IMR-90 (cell line): ENCODE data around the gene MEIS1. TPM values are rescaled to one million over a fixed set of nuclear protein-coding genes. Genes with fewer than 3 reads are reported as not detected.

Experiments
- ATAC-seq: fragments of 200-7000 bp; cut with Tn5 transposase; 2 replicates; pipeline ENCODE4 v1.9.1; 2020; ENCODE audit warnings: low read depth, mild to moderate bottlenecking, moderate library complexity
- BruUV-seq: library from RNA; stranded (reverse); fragments of 400-500 nt; replicated peaks from 2 replicates; lab custom pipeline; 2021; lab: Mats Ljungman, UMichigan
- CTCF ChIA-PET: fragments of 300-600 bp; formaldehyde crosslinking; extraction: SDS; loops from one replicate; lab custom pipeline; 2021; ENCODE audit warnings: antibody characterized with exemption; lab: Yijun Ruan, JAX
- POLR2A ChIA-PET: fragments of 300-600 bp; sonication (Branson Sonifier 250); formaldehyde crosslinking; loops from one replicate; lab custom pipeline; 2022; ENCODE audit warnings: antibody characterized with exemption; ENCODE audit not compliant: unreplicated experiment; lab: Charles Lee
- DNase-seq: peaks from one replicate; pipeline ENCODE4 v3.0.0; 2013
- H2AFZ ChIP-seq: replicated peaks from 2 replicates; pipeline ENCODE3; 2013; ENCODE audit warnings: low read length, mild to moderate bottlenecking; ENCODE audit not compliant: poor library complexity
- H2AK5ac ChIP-seq: 2 replicates; pipeline ENCODE4 v1.6.1; 2013; ENCODE audit warnings: low read depth, low read length, inconsistent platforms
- H2AK9ac ChIP-seq: replicated peaks from 2 replicates; pipeline ENCODE3; 2013; ENCODE audit warnings: mild to moderate bottlenecking, low read depth, low read length, moderate library complexity; ENCODE audit not compliant: poor library complexity
- H2BK120ac ChIP-seq: 2 replicates; pipeline ENCODE4 v1.6.1; 2013; ENCODE audit warnings: low read depth, low read length, inconsistent platforms
- H2BK15ac ChIP-seq: 3 replicates; pipeline ENCODE4 v1.6.1; 2013; ENCODE audit warnings: low read depth, low read length, inconsistent platforms
- H2BK20ac ChIP-seq: 2 replicates; pipeline ENCODE4 v1.6.1; 2013; ENCODE audit warnings: low read depth, mild to moderate bottlenecking, inconsistent platforms, low read length, moderate library complexity
- H2BK5ac ChIP-seq: 2 replicates; pipeline ENCODE4 v1.6.1; 2013; ENCODE audit warnings: mild to moderate bottlenecking, low read depth, low read length, inconsistent platforms; ENCODE audit not compliant: poor library complexity, severe bottlenecking
- H3K14ac ChIP-seq: replicated peaks from 2 replicates; pipeline ENCODE4 v1.6.1; 2013; ENCODE audit warnings: low read depth, low read length, inconsistent platforms
- H3K18ac ChIP-seq: 2 replicates; pipeline ENCODE4 v1.6.1; 2013; ENCODE audit warnings: low read depth, low read length, control low read depth
- H3K23ac ChIP-seq: 2 replicates; pipeline ENCODE4 v1.6.1; 2013; ENCODE audit warnings: low read depth, low read length, inconsistent platforms
- H3K27ac ChIP-seq: 2 replicates; pipeline ENCODE4 v1.5.1; 2013; ENCODE audit warnings: mild to moderate bottlenecking, control low read depth, low read length; ENCODE audit not compliant: insufficient read depth
- H3K27me3 ChIP-seq: 2 replicates; pipeline ENCODE4 v1.6.1; 2013; ENCODE audit warnings: low read length; ENCODE audit not compliant: control insufficient read depth, insufficient read depth
- H3K36me3 ChIP-seq: 2 replicates; pipeline ENCODE4 v1.6.1; 2013; ENCODE audit warnings: low read length, mixed read lengths; ENCODE audit not compliant: control insufficient read depth, insufficient read depth
- H3K4ac ChIP-seq: 2 replicates; pipeline ENCODE4 v1.6.1; 2013; ENCODE audit warnings: low read depth, low read length, inconsistent platforms
- H3K4me1 ChIP-seq: 2 replicates; pipeline ENCODE4 v1.6.1; 2013; ENCODE audit warnings: low read length, mixed read lengths; ENCODE audit not compliant: control insufficient read depth, insufficient read depth
- H3K4me2 ChIP-seq: 2 replicates; pipeline ENCODE4 v1.6.1; 2013; ENCODE audit warnings: low read depth, mild to moderate bottlenecking, control low read depth, low read length, moderate library complexity
- H3K4me3 ChIP-seq: 2 replicates; pipeline ENCODE4 v1.5.1; 2013; ENCODE audit warnings: low read depth, mild to moderate bottlenecking, control low read depth, low read length, moderate library complexity; ENCODE audit not compliant: insufficient read depth
- H3K56ac ChIP-seq: 2 replicates; pipeline ENCODE4 v1.6.1; 2013; ENCODE audit warnings: low read length, inconsistent platforms; ENCODE audit not compliant: insufficient read depth; ENCODE audit errors: extremely low read depth
- H3K79me1 ChIP-seq, 2 experiments: 2 replicates each; pipeline ENCODE4 v1.6.1; 2013; ENCODE audit warnings: low read length in 2 of 2, inconsistent platforms in 1 of 2, low read depth in 1 of 2
- H3K9ac ChIP-seq: 2 replicates; pipeline ENCODE4 v1.6.1; 2013; ENCODE audit warnings: low read depth, low read length, control low read depth
- H3K9me1 ChIP-seq: 2 replicates; pipeline ENCODE4 v1.6.1; 2013; ENCODE audit warnings: low read length, inconsistent platforms; ENCODE audit not compliant: insufficient read depth
- H3K9me3 ChIP-seq: 2 replicates; pipeline ENCODE4 v1.6.1; 2013; ENCODE audit warnings: low read length; ENCODE audit not compliant: control insufficient read depth, insufficient read depth
- H4K20me1 ChIP-seq: 2 replicates; pipeline ENCODE4 v1.6.1; 2013; ENCODE audit warnings: low read length, inconsistent platforms; ENCODE audit not compliant: insufficient read depth
- H4K5ac ChIP-seq: 2 replicates; pipeline ENCODE4 v1.6.1; 2013; ENCODE audit warnings: mild to moderate bottlenecking, low read depth, low read length, control low read depth
- H4K8ac ChIP-seq, 2 experiments: 2 replicates each; pipeline ENCODE4 v1.6.1; 2013; ENCODE audit warnings: low read depth in 2 of 2, low read length in 2 of 2, control low read depth in 1 of 2, inconsistent platforms in 1 of 2
- H4K91ac ChIP-seq: 2 replicates; pipeline ENCODE4 v1.6.1; 2013; ENCODE audit warnings: low read depth, low read length, inconsistent platforms; ENCODE audit not compliant: insufficient read depth
- MAZ ChIP-seq: IDR thresholded peaks from 2 replicates; pipeline ENCODE4 v1.6.1; 2012; ENCODE audit warnings: low read depth, mild to moderate bottlenecking, low read length, improper control_type of control experiment, moderate library complexity, borderline replicate concordance
- WGBS, 2 experiments: methylation state at CpG; one replicate each; pipeline versions ENCODE4 v1.1.5 to v1.1.7; 2013; ENCODE audit warnings: missing lambda C conversion rate in 2 of 2; ENCODE audit not compliant: insufficient read length in 1 of 2; ENCODE audit errors: extremely low coverage in 2 of 2; 5-methylcytosine and 5-hydroxymethylcytosine counted together
- dilution Hi-C: fragments of 300-500 bp; cut with HindIII; formaldehyde crosslinking; loops from one replicate; pipeline ENCODE4 v1.14.3; 2018; ENCODE audit warnings: low sequenced_read_pairs; ENCODE audit not compliant: unreplicated experiment
- in situ Hi-C: fragments of 300-500 bp; cut with MboI; formaldehyde crosslinking; loops from 3 replicates; pipeline ENCODE4 v1.14.3; 2019; ENCODE audit warnings: low sequenced_read_pairs, inconsistent platforms, mixed read lengths
- intact Hi-C: fragments of 100-400 bp; cut with micrococcal nuclease; formaldehyde crosslinking; loops from 2 replicates; pipeline ENCODE4 v1.10.0; 2022
- polyA plus RNA-seq, 3 experiments: library from polyadenylated mRNA; depleted of rRNA; stranded (reverse); fragments of >200 nt; gene quantifications; 2 replicates each; pipeline ENCODE4 v1.2.3, GENCODE V29; 2012; ENCODE audit warnings: low replicate concordance in 1 of 3
- total RNA-seq: library from RNA; depleted of rRNA; stranded (reverse); fragments of >200 nt; gene quantifications from 2 replicates; pipeline ENCODE4 v1.2.3, GENCODE V29; 2012

MEIS1 gene
- total and polyA plus RNA-seq, 2 of the 4 experiments (the other 2 are of a cell fraction): 54.4 to 157 TPM

- no peak overlapping the region for H2AFZ ChIP-seq
- ATAC-seq (no peak), DNase-seq (no peak)
- CTCF ChIA-PET: interaction anchor here (1.2 kb wide), 1 partner anchor 38 kb away, joined by 3 read pairs; no protein-coding TSS in a partner anchor
- dilution Hi-C loops (no loop called here), intact Hi-C loops (no loop called here), in situ Hi-C loops (no loop called here)
- no peak overlapping the region for H3K4me3 ChIP-seq
- H2AK5ac ChIP-seq: no peak overlapping the region
- H3K18ac ChIP-seq: no peak overlapping the region
- H3K4me1 ChIP-seq: peaks cover 25% of the 10 kb centered on the region
- H2BK20ac ChIP-seq: no peak overlapping the region
- no peak overlapping the region for H3K9ac ChIP-seq
- no peak overlapping the region for H3K23ac ChIP-seq
- no peak overlapping the region for H2BK120ac ChIP-seq
- H4K91ac ChIP-seq: no peak overlapping the region
- no peak overlapping the region for H2BK15ac ChIP-seq
- POLR2A ChIA-PET: no interaction called here
- H3K14ac ChIP-seq: no peak overlapping the region; the same call in 1 of the 2 replicates
- H4K20me1 ChIP-seq: peaks cover 76% of the 10 kb centered on the region
- H3K36me3 ChIP-seq: peaks cover 20% of the 10 kb centered on the region
- H2AK9ac ChIP-seq: no peak overlapping the region
- H3K56ac ChIP-seq: no peak overlapping the region
- H3K9me1 ChIP-seq: peaks cover 20% of the 10 kb centered on the region
- peak overlapping the region; percentile 37; the same call in 1 of the 2 replicates for H3K27ac ChIP-seq
- H3K79me1 ChIP-seq: peaks cover 16 to 67% of the 10 kb centered on the region in 2 experiments
- no TSS peak for BruUV-seq
- no CpG with 5 or more reads among the region's 3 CpGs for WGBS, 2 experiments
- TF ChIP-seq MAZ: no peak
- peak overlapping the region; percentile 10; the same call in 1 of the 2 replicates for H3K4me2 ChIP-seq
- H3K9me3 ChIP-seq: no peaks in the 10 kb centered on the region
- H3K4ac ChIP-seq: no peak overlapping the region
- no peaks in the 10 kb centered on the region for H3K27me3 ChIP-seq
- no peak overlapping the region for H2BK5ac ChIP-seq
- peak overlapping the region; percentile 15; the same call in 1 of the 2 replicates for H4K5ac ChIP-seq
- peak overlapping the region in 1 of 2 experiments; percentile 7; a peak in 1 of 4 replicates for H4K8ac ChIP-seq
Measured at GRCh38 chr2:66535574-66536289, 100.8 kb downstream of the MEIS1 start.
